ENCODE results near the gene CHST9. TPM values are rescaled to one million over a fixed set of nuclear protein-coding genes. Genes with fewer than 3 reads are reported as not detected.

Gene CHST9
- total and polyA plus RNA-seq, 2 of the 13 experiments (the other 11 are each of a cell fraction or from before 2014, with no cell fraction given): 3.2 to 9.6 TPM

- TF ChIP-seq PRDM15 (CRISPR knock-in tag; IDR thresholded peaks at IDR 0.05): no peak
- TF ChIP-seq ONECUT2 (CRISPR knock-in tag; IDR thresholded peaks at IDR 0.05): no peak
- no peak for TF ChIP-seq NCOA2 (CRISPR knock-in tag; IDR thresholded peaks at IDR 0.05)
- TF ChIP-seq ZNF263 (CRISPR knock-in tag; IDR thresholded peaks at IDR 0.05): no peak
- no peak for TF ChIP-seq ZBTB25 (CRISPR knock-in tag; IDR thresholded peaks at IDR 0.05)
Observed at GRCh38 chr18:26911840-26912239, 273.3 kb downstream of the CHST9 start (continued).

- no peak overlapping the region for H3K4me3 ChIP-seq (replicated peaks in 1 of 3; ENCODE audit: insufficient read depth in 1 of 3, low read depth in 2 of 3, low read length in 3 of 3)
- no peak overlapping the region for H3K9ac ChIP-seq (ENCODE audit: insufficient read depth, low read depth, low read length)
- H4K20me1 ChIP-seq (ENCODE audit: insufficient read depth, low read length): no peaks in the 10 kb centered on the region
- no peaks in the 10 kb centered on the region; the same call in 1 of the 2 replicates for H3K4me1 ChIP-seq (ENCODE audit: insufficient read depth, low read length)
- no peaks in the 10 kb centered on the region for H3K27me3 ChIP-seq (ENCODE audit: control insufficient read depth in 1 of 2, insufficient read depth in 2 of 2, low read length in 2 of 2)
- no peaks in the 10 kb centered on the region for H3K9me3 ChIP-seq (ENCODE audit: low read length)
- ChIA-PET POLR2A (no interaction called here), CTCF (ENCODE audit: low intra/inter-chr PET ratio, low total read pairs) (no interaction called here)
- no peak overlapping the region for H2AFZ ChIP-seq (ENCODE audit: low read length)
- in situ Hi-C loops (cut with HindIII; ENCODE audit: extremely low pct_ligation_motif_present, low pct_unique_long_range_greater_than_20kb): no loop called here
- no TSS peak for BruUV-seq (replicated peaks)
- peak; percentile 1 for DNase-seq (ENCODE audit: low spot score)
- no peak for FAIRE-seq
- no peaks in the 10 kb centered on the region for H3K79me2 ChIP-seq (ENCODE audit: insufficient read depth, low read length)
- no peak overlapping the region for H3K4me2 ChIP-seq (ENCODE audit: low read depth, low read length)
- no peak overlapping the region for H3K27ac ChIP-seq (ENCODE audit: extremely low read length, insufficient read depth, low read length)
- no peaks in the 10 kb centered on the region; a peak in 1 of 5 replicates for H3K36me3 ChIP-seq (replicated peaks in 1 of 2; ENCODE audit: control insufficient read depth in 1 of 2, insufficient read depth in 2 of 2, low read length in 2 of 2)
- no peak for ATAC-seq
- 51% methylated on average over 5 of the region's 5 CpGs for WGBS (ENCODE audit: low lambda C conversion rate)
- intact Hi-C loops (cut with micrococcal nuclease; ENCODE audit: unreplicated experiment): loop anchor here (10.0 kb wide), 1 partner anchor 65 kb away; no protein-coding TSS in a partner anchor
- TF ChIP-seq ZNF552 (CRISPR knock-in tag; IDR thresholded peaks at IDR 0.05; ENCODE audit: borderline replicate concordance): no peak
- no peak for TF ChIP-seq NFAT5 (CRISPR knock-in tag; IDR thresholded peaks at IDR 0.05)
- TF ChIP-seq KDM2A (CRISPR knock-in tag; IDR thresholded peaks at IDR 0.05; ENCODE audit: borderline replicate concordance, low read depth): no peak
- no peak for TF ChIP-seq KAT2B (IDR thresholded peaks at IDR 0.05; ENCODE audit: borderline replicate concordance, low read depth, low read length)
- no peak for TF ChIP-seq RCOR2 (CRISPR knock-in tag; IDR thresholded peaks at IDR 0.05)
- TF ChIP-seq HNF4A (CRISPR knock-in tag; IDR thresholded peaks at IDR 0.05): no peak
- TF ChIP-seq ZNF136 (CRISPR knock-in tag; IDR thresholded peaks at IDR 0.05; ENCODE audit: low read depth): no peak
- TF ChIP-seq ZSCAN21 (CRISPR knock-in tag; IDR thresholded peaks at IDR 0.05; ENCODE audit: borderline replicate concordance): no peak
Observed at GRCh38 chr18:26909599-26910290, 275.4 kb downstream of the CHST9 start.
